GM19240 (cell line): Measurements from ENCODE around the gene MED9.

Experiments used
- DNase-seq: peaks from one replicate; pipeline ENCODE4 v3.0.0; 2011; ENCODE audit warnings: low spot score; ENCODE audit not compliant: insufficient read length

Gene MED9

DNA sequence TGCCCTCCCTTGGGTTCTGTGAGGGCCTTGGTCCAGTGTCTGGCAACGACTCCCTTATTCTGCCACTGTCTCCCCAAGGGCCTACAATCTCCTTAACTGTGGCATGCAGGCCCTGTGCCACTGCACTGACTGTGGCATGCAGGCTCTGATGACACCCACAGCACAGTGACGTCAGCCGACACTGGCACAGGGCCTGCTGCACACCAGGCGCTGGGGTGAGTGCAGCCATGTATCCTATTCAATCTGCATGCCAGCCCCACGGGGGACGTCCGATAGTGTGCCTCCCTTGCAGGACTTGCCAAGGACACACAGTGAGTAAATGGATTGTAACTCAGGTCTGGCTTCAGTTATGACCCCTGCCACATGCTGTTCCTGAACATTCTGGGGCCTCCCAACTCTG lies 59.2 kb downstream of the MED9 start:
- DNase-seq: no peak

DNA sequence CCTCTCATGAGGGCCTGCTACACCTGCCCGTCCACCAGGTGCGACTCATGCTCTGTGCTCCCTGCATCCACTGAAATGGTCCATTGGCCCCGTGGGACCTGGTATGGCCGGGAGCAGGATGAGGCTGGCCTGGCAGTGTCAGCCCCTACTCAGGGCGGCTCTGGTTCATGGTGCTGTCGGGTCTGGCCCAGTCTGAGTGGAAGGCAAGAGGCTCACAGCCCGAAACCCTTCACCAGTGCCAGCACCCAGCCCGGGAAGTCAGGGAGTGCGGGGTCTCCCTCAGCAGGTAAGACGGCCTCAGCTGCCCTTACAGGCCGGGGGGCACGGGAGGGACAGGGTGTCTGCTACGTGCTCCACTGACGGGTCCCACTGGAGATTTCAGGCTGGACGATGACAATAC lies 59.9 kb downstream of the MED9 start:
- DNase-seq: no peak

DNA sequence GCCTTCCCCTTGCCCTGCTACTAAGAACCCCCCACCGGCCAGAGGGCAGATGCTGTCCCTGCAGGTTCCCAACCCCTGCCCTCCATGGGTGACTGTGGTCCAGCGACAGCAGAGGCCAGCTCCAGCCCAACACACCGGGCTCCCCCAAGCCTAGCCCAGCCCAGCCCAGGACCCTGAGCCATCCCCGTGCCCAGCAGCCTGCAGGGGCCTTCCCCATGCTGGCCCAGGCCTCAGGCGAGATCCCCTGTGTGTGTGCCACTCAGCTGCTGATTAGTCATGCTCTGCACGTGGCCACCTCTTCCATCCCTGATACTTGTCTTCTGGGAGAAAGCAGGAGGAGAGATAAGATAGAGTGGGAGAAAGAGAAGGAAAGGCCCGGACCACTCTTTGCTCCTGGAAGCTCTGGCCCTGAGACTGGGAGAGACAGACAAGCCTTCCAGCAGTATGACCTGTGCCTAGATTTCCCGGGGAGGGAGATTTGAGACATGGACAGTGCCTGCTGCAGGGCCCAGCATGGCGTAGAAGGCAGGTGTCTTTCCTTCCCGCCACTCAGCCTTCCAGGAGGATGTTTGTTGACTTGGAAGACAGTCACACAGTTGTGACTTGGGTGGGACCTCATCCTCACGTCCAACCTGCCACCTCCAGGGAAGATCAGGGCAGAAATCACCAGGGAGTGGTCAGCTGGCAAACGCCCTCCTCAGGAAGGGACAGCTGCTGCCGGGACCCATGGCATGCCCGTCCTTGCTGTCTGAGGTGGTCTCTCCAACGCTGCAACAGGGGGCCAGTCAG lies 60.7 kb downstream of the MED9 start:
- no peak for DNase-seq

DNA sequence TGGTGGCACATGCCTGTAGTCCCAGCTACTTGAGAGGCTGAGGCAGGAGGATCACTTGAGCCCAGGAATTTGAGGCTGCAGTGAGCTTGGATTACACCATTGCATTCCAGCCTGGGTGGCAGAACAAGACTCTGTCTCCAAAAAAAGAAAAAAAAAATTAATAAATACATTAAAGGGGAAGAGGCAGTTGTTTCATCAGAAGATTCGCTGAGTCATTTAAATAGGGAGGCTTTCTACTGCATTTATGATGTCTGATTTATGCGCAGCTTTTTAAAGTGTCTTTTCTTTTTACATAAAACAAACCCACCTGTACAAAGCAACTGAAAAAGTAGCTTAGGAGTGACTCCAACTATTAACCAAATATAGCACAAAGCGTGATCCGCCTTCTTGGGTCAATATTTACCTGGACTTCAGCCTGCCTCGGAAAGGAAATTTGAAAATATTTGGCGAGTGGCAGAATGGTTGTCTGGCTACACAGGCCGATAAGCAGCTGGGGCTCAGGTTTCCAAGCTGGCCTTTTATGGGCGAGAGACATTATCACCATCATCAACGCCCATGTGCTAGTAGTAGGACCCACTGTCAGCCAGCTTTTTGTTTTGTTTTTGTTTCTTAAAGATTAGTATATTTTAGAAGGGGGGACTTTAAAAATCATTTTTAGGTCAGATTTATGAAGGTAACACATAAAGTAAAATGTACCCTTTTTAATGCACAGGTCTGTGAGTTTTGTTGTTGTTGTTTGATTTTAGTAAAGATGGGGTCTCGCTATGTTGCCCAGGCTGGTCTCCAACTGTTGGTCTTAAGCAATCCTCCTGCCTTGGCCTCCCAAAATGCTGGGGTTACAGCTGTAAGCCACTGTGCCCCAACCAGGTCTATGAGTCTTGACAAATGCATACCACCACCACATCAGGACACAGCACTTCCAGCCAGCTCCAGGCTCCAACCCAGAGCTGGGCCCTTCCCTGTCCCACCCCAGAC lies 61.9 kb downstream of the MED9 start:
- DNase-seq: no peak

DNA sequence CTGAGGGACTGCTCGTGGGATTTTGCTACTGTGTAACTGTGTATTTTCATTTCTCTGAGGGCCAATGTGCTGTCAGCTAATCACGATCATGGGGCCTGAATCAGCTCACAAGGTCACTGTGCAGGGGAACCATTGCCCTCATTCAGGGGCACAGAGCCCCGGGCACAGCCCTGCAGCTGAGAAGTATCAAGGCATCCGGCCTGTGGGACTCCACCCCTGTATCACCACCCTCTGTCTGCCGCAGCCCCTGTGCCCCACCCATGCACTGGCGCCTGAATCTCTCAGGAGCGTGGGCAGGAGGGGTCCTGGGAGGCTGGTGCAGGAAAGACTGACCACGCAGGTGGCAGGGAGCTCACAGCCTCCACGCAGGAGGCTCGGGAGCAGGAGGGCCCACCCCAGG lies 62.8 kb downstream of the MED9 start:
- no peak for DNase-seq

DNA sequence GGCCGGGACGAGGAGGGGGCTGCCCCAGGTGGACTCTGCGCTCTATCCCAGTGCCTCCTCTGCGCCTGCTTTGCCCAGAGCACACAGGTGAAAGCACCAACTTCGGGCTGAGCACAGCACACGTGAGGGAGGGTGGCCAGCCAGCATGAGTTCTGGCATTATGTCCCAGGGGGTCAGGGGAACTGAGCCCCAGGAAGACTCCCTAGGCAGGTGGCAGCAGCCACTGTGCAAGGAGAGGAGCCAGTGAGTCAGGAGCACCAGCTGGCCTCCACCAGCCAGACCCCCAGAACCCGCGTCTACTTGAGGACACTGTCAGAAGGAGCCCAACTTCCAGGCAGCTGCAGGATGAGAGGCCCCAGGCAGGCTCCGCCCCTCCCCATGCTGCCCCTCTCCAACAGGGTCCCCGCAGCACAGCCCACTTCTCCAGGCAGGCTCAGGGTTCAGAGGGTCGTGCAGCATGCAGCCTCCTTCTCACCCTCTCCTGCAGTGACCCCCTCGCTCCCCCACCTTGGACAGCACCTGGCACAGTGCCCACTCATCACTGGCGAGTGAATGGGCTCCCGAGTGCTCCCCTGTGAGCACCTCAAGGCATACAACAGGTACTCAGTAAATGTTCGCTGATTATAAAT lies 63.6 kb downstream of the MED9 start:
- DNase-seq: no peak

DNA sequence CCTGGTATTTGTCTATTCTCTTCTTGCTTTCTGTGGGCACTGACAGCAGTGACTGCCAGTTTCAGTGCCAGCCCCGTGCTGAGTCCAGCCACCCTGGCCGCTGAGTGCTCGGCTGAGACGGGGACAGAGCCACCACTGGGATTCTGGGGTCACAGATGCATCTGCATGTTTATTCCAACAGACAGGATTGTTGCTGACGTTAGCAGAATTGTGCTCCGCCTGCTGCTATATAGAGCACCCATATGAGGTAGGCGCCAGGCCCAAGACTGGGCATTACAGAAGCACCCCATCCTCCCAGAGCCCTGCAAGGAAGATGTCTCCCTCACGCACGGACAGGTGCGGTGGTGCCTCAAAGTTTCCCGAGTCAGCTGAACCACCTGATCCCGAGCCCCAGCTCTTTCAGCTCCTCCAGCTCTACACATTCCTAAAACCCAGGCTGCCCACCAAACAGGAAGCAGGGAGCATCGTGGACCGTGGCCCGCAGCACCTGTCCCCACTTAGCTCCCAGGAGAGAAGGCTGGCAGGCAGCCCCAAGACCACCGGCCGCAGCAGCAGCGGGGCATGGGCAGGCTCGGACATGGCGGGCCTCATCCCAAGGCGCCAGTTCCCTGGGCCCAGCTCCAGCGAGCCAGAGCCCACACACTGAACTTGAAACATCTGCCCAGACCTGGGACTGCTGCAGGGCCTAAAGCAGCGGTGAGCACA lies 64.3 kb downstream of the MED9 start:
- no peak for DNase-seq

DNA sequence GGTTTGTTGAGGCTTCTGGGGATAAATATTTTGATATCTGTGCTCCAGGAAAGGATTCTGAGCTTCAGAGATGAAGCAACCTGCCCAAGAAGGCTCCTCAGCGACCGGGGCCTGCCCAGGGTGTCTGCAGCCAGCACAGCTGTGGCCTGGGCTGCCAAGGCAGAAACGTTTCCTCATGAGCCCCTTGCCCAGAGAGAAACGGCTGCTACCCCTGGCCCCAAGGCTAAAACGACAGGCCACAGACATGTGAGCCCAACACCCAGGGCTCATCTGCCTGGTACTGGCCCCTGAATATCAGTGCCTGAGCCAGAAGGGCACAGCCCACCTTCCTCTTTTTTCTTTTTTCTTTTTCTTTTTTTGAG lies 64.8 kb downstream of the MED9 start:
- no peak for DNase-seq
